Stomach (tissue), 9 donors: ENCODE results near the gene LAMTOR4. TPM values are rescaled to one million over a fixed set of nuclear protein-coding genes. Genes with fewer than 3 reads are reported as not detected.
"Not testable (repeated sequence)": the region's sequence is repeated elsewhere in the genome, so short reads cannot be mapped to it uniquely, and the experiment has no call there.

ENCODE experiments used
- DNase-seq, 2 donors: peaks; one replicate each; pipeline versions ENCODE4 v3.0.0 to v3.0.0-alpha.2; 2013 to 2019
- H3K27ac ChIP-seq, 5 donors: fragments of 200-600 bp in 4 of 5; sonication (generic) in 4 of 5; one replicate each; pipeline ENCODE4 v1.5.1; 2013 to 2019; ENCODE audit warnings: mild to moderate bottlenecking in 1 of 5, moderate library complexity in 1 of 5
- H3K27me3 ChIP-seq, 3 donors: fragments of 200-600 bp; sonication (generic); one replicate each; pipeline ENCODE4 v1.5.1; 2017 to 2019; ENCODE audit warnings: mixed run types in 1 of 3
- H3K36me3 ChIP-seq, 4 donors: fragments of 200-600 bp; sonication (generic); 1 replicate in 3 of 4; 2 replicates in 1 of 4; pipeline ENCODE4 v1.5.1; 2016 to 2019
- H3K4me1 ChIP-seq, 4 donors: fragments of 200-600 bp; sonication (generic); one replicate each; pipeline ENCODE4 v1.5.1; 2016 to 2019
- H3K4me3 ChIP-seq, 4 donors: fragments of 200-600 bp; sonication (generic) in 3 of 4; one replicate each; pipeline ENCODE4 v1.5.1; 2016 to 2019; ENCODE audit warnings: mild to moderate bottlenecking in 1 of 4
- H3K9me3 ChIP-seq, 4 donors: fragments of 200-600 bp; sonication (generic); one replicate each; pipeline ENCODE4 v1.5.1; 2016 to 2019
- CTCF ChIP-seq, 7 experiments: fragments of 450-650 bp in 4 of 7; fragments of 200-600 bp in 3 of 7; sonication (generic) in 3 of 7; IDR thresholded peaks; one replicate each; pipeline ENCODE4 v1.5.1; 2016 to 2019; ENCODE audit warnings: antibody characterized with exemption in 7 of 7, control low read depth in 2 of 7, mild to moderate bottlenecking in 1 of 7
- EP300 ChIP-seq: sonication (generic); formaldehyde crosslinking; IDR thresholded peaks from one replicate; pipeline ENCODE4 v1.6.1; 2017; ENCODE audit warnings: antibody characterized with exemption
- POLR2A ChIP-seq, 4 donors: fragments of 450-650 bp; IDR thresholded peaks; one replicate each; pipeline ENCODE4 v1.6.1; 2016; ENCODE audit warnings: antibody characterized with exemption in 4 of 4, control low read depth in 2 of 4, mild to moderate bottlenecking in 1 of 4, moderate library complexity in 1 of 4
- POLR2AphosphoS5 ChIP-seq, 3 donors: sonication (generic); formaldehyde crosslinking; IDR thresholded peaks; one replicate each; pipeline ENCODE4 v1.6.1; 2016; ENCODE audit warnings: antibody characterized with exemption in 3 of 3
- WGBS, 5 donors: extraction: QIAGEN DNeasy Blood & Tissue Kit in 3 of 5; methylation state at CpG; one replicate each; pipeline versions ENCODE4 v1.1.5 to v1.1.7; 2013 to 2018; 5-methylcytosine and 5-hydroxymethylcytosine counted together
- intact Hi-C: fragments of 100-400 bp; cut with DNase I; formaldehyde crosslinking; loops from one replicate; pipeline ENCODE4 v1.15.1; 2023; ENCODE audit warnings: low total_unique reads
- polyA plus RNA-seq, 3 donors: library from polyadenylated mRNA; stranded (reverse); fragments of 200-250 nt; gene quantifications; one replicate each; pipeline ENCODE4 v1.2.3, GENCODE V29; 2013
- total RNA-seq, 5 donors: library from RNA; depleted of rRNA; stranded (reverse); fragments of >200 nt; gene quantifications; one replicate each; pipeline versions ENCODE4 v1.1.0 to v1.2.3, GENCODE V29; 2014 to 2016
- donor health status: healthy with polysubstance abuse.
- donor health status: Bipolar disorder and iron deficiency.
- donor health status: healthy.

Gene LAMTOR4
- total and polyA plus RNA-seq, 8 donors: 26.3 to 889 (median 274) TPM

- H3K27ac ChIP-seq: peak overlapping the region in 3 of 5 donors; percentile 43 to 76 (median 71)
- no peak for TF ChIP-seq CTCF (IDR thresholded peaks at IDR 0.05)
- no peak for TF ChIP-seq EP300
- TF ChIP-seq POLR2A (IDR thresholded peaks at IDR 0.05): no peak
- TF ChIP-seq POLR2AphosphoS5 (IDR thresholded peaks at IDR 0.05): no peak
- no peaks in the 10 kb centered on the region for H3K36me3 ChIP-seq
- DNase-seq: no peak
- H3K4me3 ChIP-seq: no peak overlapping the region
- 92 to 96% (median 96%) methylated on average over 3 of the region's 3 CpGs for WGBS, 5 donors
- H3K27me3 ChIP-seq: no peaks in the 10 kb centered on the region
- H3K9me3 ChIP-seq: no peaks in the 10 kb centered on the region
- intact Hi-C loops: no loop called here
- peaks cover 5 to 26% (median 11%) of the 10 kb centered on the region in 4 donors for H3K4me1 ChIP-seq
Measured at GRCh38 chr7:100142461-100142860, 6.3 kb upstream of the LAMTOR4 start.

- H3K27me3 ChIP-seq, H3K9me3 ChIP-seq, H3K27ac ChIP-seq, intact Hi-C loops, H3K4me3 ChIP-seq, H3K36me3 ChIP-seq: not testable (repeated sequence)
- peaks cover 7 to 49% (median 29%) of the 10 kb centered on the region in 4 donors for H3K4me1 ChIP-seq
- 71 to 83% (median 79%) methylated on average over 4 of the region's 4 CpGs for WGBS, 5 donors
- DNase-seq: peak in 1 of 2 donors; percentile 18
Measured at GRCh38 chr7:100146350-100146749, 2.4 kb upstream of the LAMTOR4 start.

GRCh38 chr7:100147278-100147677 is 1.4 kb upstream of the LAMTOR4 start:
- Histone ChIP-seq H3K4me1 (peaks cover 7 to 50% (median 25%) of the 10 kb centered on the region in 4 donors), H3K36me3 (peaks cover 0 to 13% (median 6%) of the 10 kb centered on the region in 4 donors), H3K27me3 (no peaks in the 10 kb centered on the region), H3K4me3 (no peak overlapping the region), H3K9me3 (no peaks in the 10 kb centered on the region), H3K27ac (no peak overlapping the region)
- DNase-seq: no peak
- intact Hi-C loops: no loop called here
- TF ChIP-seq POLR2AphosphoS5 (IDR thresholded peaks at IDR 0.05) (no peak), POLR2A (IDR thresholded peaks at IDR 0.05) (no peak), EP300 (no peak), CTCF (IDR thresholded peaks at IDR 0.05) (no peak)
- WGBS, 5 donors: 91 to 97% (median 95%) methylated on average over 2 of the region's 2 CpGs

- intact Hi-C loops: no loop called here
- H3K4me1 ChIP-seq: peaks cover 7 to 59% (median 26%) of the 10 kb centered on the region in 4 donors
- no peak for TF ChIP-seq CTCF (IDR thresholded peaks at IDR 0.05)
- TF ChIP-seq EP300: no peak
- TF ChIP-seq POLR2AphosphoS5 (IDR thresholded peaks at IDR 0.05): no peak
- TF ChIP-seq POLR2A (IDR thresholded peaks at IDR 0.05): no peak
- no peaks in the 10 kb centered on the region for H3K27me3 ChIP-seq
- peaks cover 1 to 22% (median 14%) of the 10 kb centered on the region in 4 donors for H3K36me3 ChIP-seq
- H3K27ac ChIP-seq: peak overlapping the region; percentile 79 to 96 (median 90)
- WGBS, 5 donors: 8 to 16% (median 10%) methylated on average over 14 of the region's 14 CpGs
- H3K4me3 ChIP-seq: peak overlapping the region; percentile 77 to 93 (median 80)
- no peak for DNase-seq
- no peaks in the 10 kb centered on the region for H3K9me3 ChIP-seq
Measured at GRCh38 chr7:100148225-100148558, 526 bp upstream of the LAMTOR4 start.

GRCh38 chr7:100152404-100152803 is 3.7 kb downstream of the LAMTOR4 start:
- H3K4me1 ChIP-seq: peaks cover 15 to 93% (median 60%) of the 10 kb centered on the region in 4 donors
- H3K36me3 ChIP-seq: peaks cover 31 to 63% (median 51%) of the 10 kb centered on the region in 4 donors
- H3K27me3 ChIP-seq: no peaks in the 10 kb centered on the region

More at GRCh38 chr7:100152404-100152803, 3.7 kb downstream of the LAMTOR4 start:
- no peak for DNase-seq
- TF ChIP-seq CTCF (IDR thresholded peaks at IDR 0.05): no peak
- TF ChIP-seq POLR2A (IDR thresholded peaks at IDR 0.05): no peak
- TF ChIP-seq EP300: no peak
- TF ChIP-seq POLR2AphosphoS5 (IDR thresholded peaks at IDR 0.05): no peak
- Histone ChIP-seq H3K27ac (peak overlapping the region in 3 of 5 donors; percentile 26 to 65 (median 38)), H3K9me3 (no peaks in the 10 kb centered on the region), H3K4me3 (no peak overlapping the region)
- intact Hi-C loops: no loop called here
